ENCODE data around the gene AK8.

The AK8 gene

GRCh38 chr9:132825430-132825829 is 52.7 kb downstream of the AK8 start:
- DNase-seq (ENCODE audit: low spot score): no peak

- no peak for DNase-seq (ENCODE audit: low spot score)
These were observed 53.1 kb downstream of the AK8 start for GRCh38 chr9:132824951-132825350.

- DNase-seq (ENCODE audit: low spot score): no peak
These were observed 53.9 kb downstream of the AK8 start for GRCh38 chr9:132824151-132824550.

- DNase-seq (ENCODE audit: low spot score): no peak
These were observed 54.5 kb downstream of the AK8 start for GRCh38 chr9:132823370-132824145.

- no peak for DNase-seq (ENCODE audit: low spot score)
These were observed 57.7 kb downstream of the AK8 start for GRCh38 chr9:132820169-132820944.

GRCh38 chr9:132818588-132818987 is 59.5 kb downstream of the AK8 start:
- DNase-seq (ENCODE audit: low spot score): no peak

- no peak for DNase-seq (ENCODE audit: low spot score)
These were observed 63.1 kb downstream of the AK8 start for GRCh38 chr9:132814937-132815336.

GRCh38 chr9:132813115-132813771 is 64.8 kb downstream of the AK8 start:
- no peak for DNase-seq (ENCODE audit: low spot score)

GRCh38 chr9:132811985-132812384 is 66.1 kb downstream of the AK8 start:
- DNase-seq (ENCODE audit: low spot score): no peak

GRCh38 chr9:132810314-132810713 is 67.8 kb downstream of the AK8 start:
- no peak for DNase-seq (ENCODE audit: low spot score)

GRCh38 chr9:132809677-132810271 is 68.3 kb downstream of the AK8 start:
- DNase-seq (ENCODE audit: low spot score): no peak

- DNase-seq (ENCODE audit: low spot score): no peak
These were observed 69.4 kb downstream of the AK8 start for GRCh38 chr9:132808645-132809044.

GRCh38 chr9:132806723-132807421 is 71.2 kb downstream of the AK8 start:
- no peak for DNase-seq (ENCODE audit: low spot score)

GRCh38 chr9:132806306-132806705 is 71.8 kb downstream of the AK8 start:
- no peak for DNase-seq (ENCODE audit: low spot score)

GRCh38 chr9:132804576-132805295 is 73.3 kb downstream of the AK8 start:
- DNase-seq (ENCODE audit: low spot score): no peak

GRCh38 chr9:132802121-132802795 is 75.8 kb downstream of the AK8 start:
- DNase-seq (ENCODE audit: low spot score): no peak

GRCh38 chr9:132801659-132802058 is 76.4 kb downstream of the AK8 start:
- no peak for DNase-seq (ENCODE audit: low spot score)

- DNase-seq (ENCODE audit: low spot score): peak; percentile 53
These were observed 77.9 kb downstream of the AK8 start for GRCh38 chr9:132800038-132800648.

- DNase-seq (ENCODE audit: low spot score): no peak
These were observed 79.0 kb downstream of the AK8 start for GRCh38 chr9:132798817-132799790.
